SH-SY5Y (cell line): ENCODE measurements around the gene ZSCAN10.

Source experiments
- GATA2 ChIP-seq: IDR thresholded peaks from 2 replicates; pipeline ENCODE4 v1.6.1; 2011; ENCODE audit warnings: mild to moderate bottlenecking, low read depth, low read length
- GATA3 ChIP-seq: IDR thresholded peaks from 2 replicates; pipeline ENCODE4 v1.6.1; 2011; ENCODE audit warnings: low read depth, mild to moderate bottlenecking, low read length, moderate library complexity

GRCh38 chr16:3127745-3128144, 28.7 kb upstream of the ZSCAN10 start:
- TF ChIP-seq GATA3: no peak
- no peak for TF ChIP-seq GATA2
